HepG2 (cell line): Measurements from ENCODE around the gene TMEM253. TPM values are rescaled to one million over a fixed set of nuclear protein-coding genes. Genes with fewer than 3 reads are reported as not detected.

Experiments
- ARID2 ChIP-seq: sonication (generic); formaldehyde crosslinking; IDR thresholded peaks from 2 replicates; pipeline ENCODE4 v1.8.1; 2022; ENCODE audit warnings: mild to moderate bottlenecking, missing genetic modification reagents, borderline replicate concordance
- JARID2 ChIP-seq: sonication (generic); formaldehyde crosslinking; IDR thresholded peaks from 2 replicates; pipeline ENCODE4 v1.8.1; 2023; ENCODE audit warnings: missing genetic modification reagents, inconsistent platforms; ENCODE audit not compliant: insufficient replicate concordance
- KDM5A ChIP-seq: fragments of 200-600 bp; sonication (generic); IDR thresholded peaks from 2 replicates; pipeline ENCODE4 v1.7.0; 2018; ENCODE audit warnings: antibody characterized with exemption, mild to moderate bottlenecking, low read length, borderline replicate concordance
- KLF9 ChIP-seq: IDR thresholded peaks from 2 replicates; pipeline ENCODE4 v1.6.1; 2016; ENCODE audit warnings: low read depth
- NFRKB ChIP-seq: fragments of 450-650 bp; IDR thresholded peaks from 2 replicates; pipeline ENCODE4 v1.6.1; 2017
- NFYC ChIP-seq: IDR thresholded peaks from 2 replicates; pipeline ENCODE4 v1.6.1; 2016; ENCODE audit warnings: missing genetic modification reagents, missing compliant biosample characterization
- SALL2 ChIP-seq: sonication (generic); formaldehyde crosslinking; IDR thresholded peaks from 2 replicates; pipeline ENCODE4 v1.8.1; 2023; ENCODE audit warnings: mild to moderate bottlenecking, missing genetic modification reagents, inconsistent platforms
- SIX4 ChIP-seq: sonication (generic); formaldehyde crosslinking; IDR thresholded peaks from 2 replicates; pipeline ENCODE4 v1.4.0; 2020; ENCODE audit warnings: missing genetic modification reagents
- ZEB1 ChIP-seq: IDR thresholded peaks from 2 replicates; pipeline ENCODE4 v1.6.1; 2012; ENCODE audit warnings: mild to moderate bottlenecking, low read depth, inconsistent platforms; ENCODE audit not compliant: insufficient replicate concordance
- ZMYM4 ChIP-seq: sonication (generic); formaldehyde crosslinking; IDR thresholded peaks from 2 replicates; pipeline ENCODE4 v1.8.1; 2023; ENCODE audit warnings: mild to moderate bottlenecking, missing genetic modification reagents
- ZNF367 ChIP-seq: sonication (generic); formaldehyde crosslinking; IDR thresholded peaks from 2 replicates; pipeline ENCODE4 v1.4.0; 2020; ENCODE audit warnings: missing genetic modification reagents, borderline replicate concordance
- ZNF382 ChIP-seq: sonication (generic); formaldehyde crosslinking; IDR thresholded peaks from 2 replicates; pipeline ENCODE4 v1.5.0; 2020; ENCODE audit warnings: missing genetic modification reagents, mild to moderate bottlenecking, borderline replicate concordance
- ZNF496 ChIP-seq: sonication (generic); formaldehyde crosslinking; IDR thresholded peaks from 2 replicates; pipeline ENCODE4 v1.8.1; 2023; ENCODE audit warnings: mild to moderate bottlenecking, moderate library complexity, missing genetic modification reagents; ENCODE audit not compliant: insufficient replicate concordance
- ZNF780A ChIP-seq: sonication (generic); formaldehyde crosslinking; IDR thresholded peaks from 2 replicates; pipeline ENCODE4 v1.8.0; 2022; ENCODE audit warnings: mild to moderate bottlenecking, missing genetic modification reagents, moderate library complexity
- ZSCAN9 ChIP-seq: IDR thresholded peaks from 2 replicates; pipeline ENCODE4 v1.6.1; 2016; ENCODE audit warnings: borderline replicate concordance
- polyA plus RNA-seq, 8 experiments: library from polyadenylated mRNA; depleted of rRNA in 3 of 8; stranded (reverse) in 7 of 8; unstranded in 1 of 8; fragments of >200 nt; fragmentation: Illumina TruSeq in 4 of 8; extraction: Trizol in 4 of 8; gene quantifications; 2 replicates each; pipeline versions ENCODE4 v1.2.1 to v1.2.3, GENCODE V29; 2011 to 2016; ENCODE audit warnings: low read depth in 4 of 8, missing spikeins in 1 of 8, mixed read lengths in 1 of 8; ENCODE audit not compliant: insufficient read depth in 1 of 8
- total RNA-seq, 5 experiments: library from RNA; depleted of rRNA; stranded (reverse); fragments of >200 nt; fragmentation: Illumina TruSeq; extraction: Trizol; gene quantifications; 2 replicates each; pipeline ENCODE4 v1.2.3, GENCODE V29; 2016; ENCODE audit warnings: low read depth in 1 of 5
- TF ChIP-seq, protein P1 (sequence below), 2 experiments: sonication (generic) in 1 of 2; formaldehyde crosslinking in 1 of 2; IDR thresholded peaks; 2 replicates each; pipeline versions ENCODE4 v1.4.0 to v1.6.1; 2018 to 2020; ENCODE audit warnings: missing genetic modification reagents in 2 of 2, borderline replicate concordance in 1 of 2, low read depth in 1 of 2, mild to moderate bottlenecking in 1 of 2, missing biosample characterization in 1 of 2
- TF ChIP-seq, protein P2 (sequence below): sonication (generic); formaldehyde crosslinking; IDR thresholded peaks from 2 replicates; pipeline ENCODE4 v1.5.1; 2020; ENCODE audit warnings: missing genetic modification reagents, mild to moderate bottlenecking, borderline replicate concordance
- TF ChIP-seq, protein P3 (sequence below): sonication (generic); formaldehyde crosslinking; IDR thresholded peaks from 2 replicates; pipeline ENCODE4; 2020; ENCODE audit warnings: missing genetic modification reagents, mild to moderate bottlenecking, borderline replicate concordance
- TF ChIP-seq, protein P4 (sequence below): sonication (generic); formaldehyde crosslinking; conservative IDR thresholded peaks from 2 replicates; pipeline ENCODE4 v1.4.0; 2020; ENCODE audit warnings: mild to moderate bottlenecking, missing genetic modification reagents, moderate library complexity

The TMEM253 gene
- total and polyA plus RNA-seq, 2 of the 13 experiments (the other 11 are each of a cell fraction or from before 2014, with no cell fraction given), result 0.29 to 0.45 TPM

DNA sequence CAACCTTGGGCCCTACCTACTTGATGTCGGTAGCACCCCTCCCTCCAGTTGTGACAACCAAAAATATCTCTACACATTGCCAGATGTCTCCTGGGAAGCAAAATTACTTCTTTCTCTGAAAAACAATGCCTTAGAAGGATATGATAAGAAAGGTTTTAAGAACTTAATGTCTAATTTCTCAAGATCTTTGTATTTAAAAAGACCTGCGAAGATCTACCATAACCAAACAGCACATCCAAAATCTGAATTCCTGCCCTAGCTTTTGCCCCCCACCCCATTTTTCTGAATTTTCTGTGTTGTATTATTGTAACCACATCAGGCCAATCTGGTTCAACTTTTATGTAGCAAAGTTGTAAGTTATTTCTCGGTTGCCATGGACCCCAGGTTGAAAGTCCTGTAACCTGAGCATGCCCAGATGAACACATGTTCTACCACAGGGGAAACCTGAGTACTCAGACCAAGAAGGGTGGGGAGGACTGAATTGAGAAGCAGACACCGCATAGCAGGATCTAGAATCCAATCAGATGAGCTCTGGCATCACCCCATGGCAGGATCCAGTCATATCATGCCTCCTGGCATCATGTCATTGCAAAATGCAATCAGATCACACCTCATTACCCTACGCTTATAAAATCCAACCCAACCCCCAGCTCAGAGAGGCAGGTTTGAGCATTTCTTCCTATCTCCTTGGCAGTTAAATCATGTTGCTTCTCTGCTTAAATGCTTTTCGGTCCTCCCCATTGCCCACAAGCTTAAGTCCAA, 8.7 kb downstream of the TMEM253 start (continued):
- TF ChIP-seq, protein P1, sequence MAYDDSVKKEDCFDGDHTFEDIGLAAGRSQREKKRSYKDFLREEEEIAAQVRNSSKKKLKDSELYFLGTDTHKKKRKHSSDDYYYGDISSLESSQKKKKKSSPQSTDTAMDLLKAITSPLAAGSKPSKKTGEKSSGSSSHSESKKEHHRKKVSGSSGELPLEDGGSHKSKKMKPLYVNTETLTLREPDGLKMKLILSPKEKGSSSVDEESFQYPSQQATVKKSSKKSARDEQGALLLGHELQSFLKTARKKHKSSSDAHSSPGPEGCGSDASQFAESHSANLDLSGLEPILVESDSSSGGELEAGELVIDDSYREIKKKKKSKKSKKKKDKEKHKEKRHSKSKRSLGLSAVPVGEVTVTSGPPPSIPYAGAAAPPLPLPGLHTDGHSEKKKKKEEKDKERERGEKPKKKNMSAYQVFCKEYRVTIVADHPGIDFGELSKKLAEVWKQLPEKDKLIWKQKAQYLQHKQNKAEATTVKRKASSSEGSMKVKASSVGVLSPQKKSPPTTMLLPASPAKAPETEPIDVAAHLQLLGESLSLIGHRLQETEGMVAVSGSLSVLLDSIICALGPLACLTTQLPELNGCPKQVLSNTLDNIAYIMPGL (CRISPR knock-in tag; IDR thresholded peaks at IDR 0.05; ENCODE audit: borderline replicate concordance in 1 of 2, low read depth in 1 of 2), result no peak
- TF ChIP-seq JARID2 (CRISPR knock-in tag) (no peak), ZSCAN9 (CRISPR knock-in tag) (no peak), ZNF780A (CRISPR knock-in tag) (no peak), ZEB1 (no peak), NFYC (CRISPR knock-in tag) (peak; percentile 28; the same call in 1 of the 2 replicates), ZNF367 (CRISPR knock-in tag) (no peak), SALL2 (CRISPR knock-in tag) (no peak), SIX4 (CRISPR knock-in tag) (peak; percentile 95), ARID2 (CRISPR knock-in tag) (no peak), ZNF382 (CRISPR knock-in tag) (no peak), KDM5A (no peak), NFRKB (no peak), KLF9 (no peak), ZMYM4 (CRISPR knock-in tag) (peak; percentile 64; the same call in 1 of the 2 replicates), ZNF496 (CRISPR knock-in tag) (no peak)
- TF ChIP-seq, protein P2, sequence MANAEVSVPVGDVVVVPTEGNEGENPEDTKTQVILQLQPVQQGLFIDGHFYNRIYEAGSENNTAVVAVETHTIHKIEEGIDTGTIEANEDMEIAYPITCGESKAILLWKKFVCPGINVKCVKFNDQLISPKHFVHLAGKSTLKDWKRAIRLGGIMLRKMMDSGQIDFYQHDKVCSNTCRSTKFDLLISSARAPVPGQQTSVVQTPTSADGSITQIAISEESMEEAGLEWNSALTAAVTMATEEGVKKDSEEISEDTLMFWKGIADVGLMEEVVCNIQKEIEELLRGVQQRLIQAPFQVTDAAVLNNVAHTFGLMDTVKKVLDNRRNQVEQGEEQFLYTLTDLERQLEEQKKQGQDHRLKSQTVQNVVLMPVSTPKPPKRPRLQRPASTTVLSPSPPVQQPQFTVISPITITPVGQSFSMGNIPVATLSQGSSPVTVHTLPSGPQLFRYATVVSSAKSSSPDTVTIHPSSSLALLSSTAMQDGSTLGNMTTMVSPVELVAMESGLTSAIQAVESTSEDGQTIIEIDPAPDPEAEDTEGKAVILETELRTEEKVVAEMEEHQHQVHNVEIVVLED (CRISPR knock-in tag), result no peak
- TF ChIP-seq, protein P3, sequence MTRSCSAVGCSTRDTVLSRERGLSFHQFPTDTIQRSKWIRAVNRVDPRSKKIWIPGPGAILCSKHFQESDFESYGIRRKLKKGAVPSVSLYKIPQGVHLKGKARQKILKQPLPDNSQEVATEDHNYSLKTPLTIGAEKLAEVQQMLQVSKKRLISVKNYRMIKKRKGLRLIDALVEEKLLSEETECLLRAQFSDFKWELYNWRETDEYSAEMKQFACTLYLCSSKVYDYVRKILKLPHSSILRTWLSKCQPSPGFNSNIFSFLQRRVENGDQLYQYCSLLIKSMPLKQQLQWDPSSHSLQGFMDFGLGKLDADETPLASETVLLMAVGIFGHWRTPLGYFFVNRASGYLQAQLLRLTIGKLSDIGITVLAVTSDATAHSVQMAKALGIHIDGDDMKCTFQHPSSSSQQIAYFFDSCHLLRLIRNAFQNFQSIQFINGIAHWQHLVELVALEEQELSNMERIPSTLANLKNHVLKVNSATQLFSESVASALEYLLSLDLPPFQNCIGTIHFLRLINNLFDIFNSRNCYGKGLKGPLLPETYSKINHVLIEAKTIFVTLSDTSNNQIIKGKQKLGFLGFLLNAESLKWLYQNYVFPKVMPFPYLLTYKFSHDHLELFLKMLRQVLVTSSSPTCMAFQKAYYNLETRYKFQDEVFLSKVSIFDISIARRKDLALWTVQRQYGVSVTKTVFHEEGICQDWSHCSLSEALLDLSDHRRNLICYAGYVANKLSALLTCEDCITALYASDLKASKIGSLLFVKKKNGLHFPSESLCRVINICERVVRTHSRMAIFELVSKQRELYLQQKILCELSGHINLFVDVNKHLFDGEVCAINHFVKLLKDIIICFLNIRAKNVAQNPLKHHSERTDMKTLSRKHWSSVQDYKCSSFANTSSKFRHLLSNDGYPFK (CRISPR knock-in tag), result no peak
- TF ChIP-seq, protein P4, sequence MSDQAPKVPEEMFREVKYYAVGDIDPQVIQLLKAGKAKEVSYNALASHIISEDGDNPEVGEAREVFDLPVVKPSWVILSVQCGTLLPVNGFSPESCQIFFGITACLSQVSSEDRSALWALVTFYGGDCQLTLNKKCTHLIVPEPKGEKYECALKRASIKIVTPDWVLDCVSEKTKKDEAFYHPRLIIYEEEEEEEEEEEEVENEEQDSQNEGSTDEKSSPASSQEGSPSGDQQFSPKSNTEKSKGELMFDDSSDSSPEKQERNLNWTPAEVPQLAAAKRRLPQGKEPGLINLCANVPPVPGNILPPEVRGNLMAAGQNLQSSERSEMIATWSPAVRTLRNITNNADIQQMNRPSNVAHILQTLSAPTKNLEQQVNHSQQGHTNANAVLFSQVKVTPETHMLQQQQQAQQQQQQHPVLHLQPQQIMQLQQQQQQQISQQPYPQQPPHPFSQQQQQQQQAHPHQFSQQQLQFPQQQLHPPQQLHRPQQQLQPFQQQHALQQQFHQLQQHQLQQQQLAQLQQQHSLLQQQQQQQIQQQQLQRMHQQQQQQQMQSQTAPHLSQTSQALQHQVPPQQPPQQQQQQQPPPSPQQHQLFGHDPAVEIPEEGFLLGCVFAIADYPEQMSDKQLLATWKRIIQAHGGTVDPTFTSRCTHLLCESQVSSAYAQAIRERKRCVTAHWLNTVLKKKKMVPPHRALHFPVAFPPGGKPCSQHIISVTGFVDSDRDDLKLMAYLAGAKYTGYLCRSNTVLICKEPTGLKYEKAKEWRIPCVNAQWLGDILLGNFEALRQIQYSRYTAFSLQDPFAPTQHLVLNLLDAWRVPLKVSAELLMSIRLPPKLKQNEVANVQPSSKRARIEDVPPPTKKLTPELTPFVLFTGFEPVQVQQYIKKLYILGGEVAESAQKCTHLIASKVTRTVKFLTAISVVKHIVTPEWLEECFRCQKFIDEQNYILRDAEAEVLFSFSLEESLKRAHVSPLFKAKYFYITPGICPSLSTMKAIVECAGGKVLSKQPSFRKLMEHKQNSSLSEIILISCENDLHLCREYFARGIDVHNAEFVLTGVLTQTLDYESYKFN (CRISPR knock-in tag), result peak; percentile 38
